HG03558 (cell line): ENCODE results near the gene SAFB.

Experiments used
- ATAC-seq: cut with Tn5 transposase; IDR thresholded peaks from one replicate; pipeline ENCODE4 v1.9.1; 2021; ENCODE audit warnings: moderate number of reproducible peaks; ENCODE audit not compliant: unreplicated experiment; ENCODE audit errors: extremely low read depth

Gene SAFB

GRCh38 chr19:5717215-5717935 lies 94.5 kb downstream of the SAFB start:
- ATAC-seq, result no peak
